NAMALWA (cell line): ENCODE measurements around the gene SHROOM3.
"Not testable (repeated sequence)": the region's sequence is repeated elsewhere in the genome, so short reads cannot be mapped to it uniquely, and the experiment has no call there.

Experiments used
- DNase-seq: peaks from one replicate; pipeline ENCODE4 v3.0.0-alpha.2; 2015; ENCODE audit warnings: low spot score

The SHROOM3 gene

GRCh38 chr4:76445911-76446310 lies 10.9 kb downstream of the SHROOM3 start:
- no peak for DNase-seq

- no peak for DNase-seq
Observed at GRCh38 chr4:76447393-76447851, 12.4 kb downstream of the SHROOM3 start.

GRCh38 chr4:76448211-76448610 lies 13.2 kb downstream of the SHROOM3 start:
- no peak for DNase-seq

- no peak for DNase-seq
Observed at GRCh38 chr4:76449362-76449767, 14.3 kb downstream of the SHROOM3 start.

- no peak for DNase-seq
Observed at GRCh38 chr4:76449833-76450232, 14.8 kb downstream of the SHROOM3 start.

- no peak for DNase-seq
Observed at GRCh38 chr4:76453232-76453631, 18.2 kb downstream of the SHROOM3 start.

GRCh38 chr4:76454073-76454472 lies 19.0 kb downstream of the SHROOM3 start:
- not testable (repeated sequence) for DNase-seq

- DNase-seq, result no peak
Observed at GRCh38 chr4:76457885-76458284, 22.9 kb downstream of the SHROOM3 start.

- no peak for DNase-seq
Observed at GRCh38 chr4:76458297-76458696, 23.3 kb downstream of the SHROOM3 start.

- DNase-seq, result no peak
Observed at GRCh38 chr4:76458825-76459224, 23.8 kb downstream of the SHROOM3 start.

- no peak for DNase-seq
Observed at GRCh38 chr4:76459291-76459723, 24.3 kb downstream of the SHROOM3 start.

- no peak for DNase-seq
Observed at GRCh38 chr4:76463568-76463967, 28.5 kb downstream of the SHROOM3 start.

- no peak for DNase-seq
Observed at GRCh38 chr4:76470064-76470463, 35.0 kb downstream of the SHROOM3 start.

GRCh38 chr4:76470532-76470931 lies 35.5 kb downstream of the SHROOM3 start:
- DNase-seq, result no peak

GRCh38 chr4:76476571-76476970 lies 41.5 kb downstream of the SHROOM3 start:
- DNase-seq, result no peak

GRCh38 chr4:76484654-76485053 lies 49.6 kb downstream of the SHROOM3 start:
- DNase-seq, result no peak

- no peak for DNase-seq
Observed at GRCh38 chr4:76485450-76485849, 50.4 kb downstream of the SHROOM3 start.

- no peak for DNase-seq
Observed at GRCh38 chr4:76486588-76487276, 51.7 kb downstream of the SHROOM3 start.

- DNase-seq, result no peak
Observed at GRCh38 chr4:76487621-76488020, 52.6 kb downstream of the SHROOM3 start.

- DNase-seq, result no peak
Observed at GRCh38 chr4:76488455-76488854, 53.4 kb downstream of the SHROOM3 start.

- DNase-seq, result no peak
Observed at GRCh38 chr4:76488888-76489685, 54.1 kb downstream of the SHROOM3 start.

- DNase-seq, result no peak
Observed at GRCh38 chr4:76489686-76490161, 54.7 kb downstream of the SHROOM3 start.

GRCh38 chr4:76492055-76492454 lies 57.0 kb downstream of the SHROOM3 start:
- DNase-seq, result no peak
